BE2C (cell line): ENCODE data around the gene ELL3.
"Not testable (repeated sequence)": the region's sequence is repeated elsewhere in the genome, so short reads cannot be mapped to it uniquely, and the experiment has no call there.

Experiments
- DNase-seq: peaks from one replicate; pipeline ENCODE4 v3.0.0-alpha.2; 2020
- H3K27me3 ChIP-seq: fragments of 250-450 bp; sonication (Bioruptor Pico); 2 replicates; pipeline ENCODE4 v1.5.1; 2020; ENCODE audit warnings: mild to moderate bottlenecking
- H3K36me3 ChIP-seq: fragments of 250-450 bp; sonication (Bioruptor Pico); 2 replicates; pipeline ENCODE4 v1.5.1; 2020; ENCODE audit warnings: mild to moderate bottlenecking
- H3K4me1 ChIP-seq: fragments of 250-450 bp; sonication (Bioruptor Pico); 2 replicates; pipeline ENCODE4 v1.5.1; 2020
- H3K4me3 ChIP-seq: 2 replicates; pipeline ENCODE4 v1.5.1; 2011; ENCODE audit warnings: low read depth, low read length
- H3K9me3 ChIP-seq: fragments of 250-450 bp; sonication (Bioruptor Pico); 2 replicates; pipeline ENCODE4 v1.5.1; 2020
- TF ChIP-seq, protein P1 (sequence below): IDR thresholded peaks from 2 replicates; pipeline ENCODE4 v1.5.1; 2012; ENCODE audit warnings: mild to moderate bottlenecking, low read depth, low read length

Gene ELL3

DNA sequence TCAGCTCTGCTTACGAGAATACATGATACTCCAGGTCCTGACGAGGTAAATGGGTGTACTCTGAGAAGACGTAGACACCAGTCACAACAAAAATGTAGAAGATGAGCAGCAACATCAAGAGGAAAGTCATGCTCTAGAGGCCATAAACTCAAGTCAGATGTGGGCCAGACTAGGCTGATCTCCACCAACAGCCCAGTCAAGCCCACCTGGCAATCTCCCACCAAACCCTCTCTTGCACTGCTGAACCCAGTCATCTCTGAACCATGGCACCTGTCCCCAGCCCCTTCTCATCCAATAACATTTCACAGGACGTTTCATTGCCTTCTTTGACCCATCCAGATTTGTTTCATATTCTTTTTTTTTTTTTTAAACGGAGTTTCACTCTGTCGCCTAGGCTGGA, 41.4 kb downstream of the ELL3 start:
- H3K4me3 ChIP-seq = no peak overlapping the region
- TF ChIP-seq, protein P1, sequence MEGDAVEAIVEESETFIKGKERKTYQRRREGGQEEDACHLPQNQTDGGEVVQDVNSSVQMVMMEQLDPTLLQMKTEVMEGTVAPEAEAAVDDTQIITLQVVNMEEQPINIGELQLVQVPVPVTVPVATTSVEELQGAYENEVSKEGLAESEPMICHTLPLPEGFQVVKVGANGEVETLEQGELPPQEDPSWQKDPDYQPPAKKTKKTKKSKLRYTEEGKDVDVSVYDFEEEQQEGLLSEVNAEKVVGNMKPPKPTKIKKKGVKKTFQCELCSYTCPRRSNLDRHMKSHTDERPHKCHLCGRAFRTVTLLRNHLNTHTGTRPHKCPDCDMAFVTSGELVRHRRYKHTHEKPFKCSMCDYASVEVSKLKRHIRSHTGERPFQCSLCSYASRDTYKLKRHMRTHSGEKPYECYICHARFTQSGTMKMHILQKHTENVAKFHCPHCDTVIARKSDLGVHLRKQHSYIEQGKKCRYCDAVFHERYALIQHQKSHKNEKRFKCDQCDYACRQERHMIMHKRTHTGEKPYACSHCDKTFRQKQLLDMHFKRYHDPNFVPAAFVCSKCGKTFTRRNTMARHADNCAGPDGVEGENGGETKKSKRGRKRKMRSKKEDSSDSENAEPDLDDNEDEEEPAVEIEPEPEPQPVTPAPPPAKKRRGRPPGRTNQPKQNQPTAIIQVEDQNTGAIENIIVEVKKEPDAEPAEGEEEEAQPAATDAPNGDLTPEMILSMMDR = no peak

DNA sequence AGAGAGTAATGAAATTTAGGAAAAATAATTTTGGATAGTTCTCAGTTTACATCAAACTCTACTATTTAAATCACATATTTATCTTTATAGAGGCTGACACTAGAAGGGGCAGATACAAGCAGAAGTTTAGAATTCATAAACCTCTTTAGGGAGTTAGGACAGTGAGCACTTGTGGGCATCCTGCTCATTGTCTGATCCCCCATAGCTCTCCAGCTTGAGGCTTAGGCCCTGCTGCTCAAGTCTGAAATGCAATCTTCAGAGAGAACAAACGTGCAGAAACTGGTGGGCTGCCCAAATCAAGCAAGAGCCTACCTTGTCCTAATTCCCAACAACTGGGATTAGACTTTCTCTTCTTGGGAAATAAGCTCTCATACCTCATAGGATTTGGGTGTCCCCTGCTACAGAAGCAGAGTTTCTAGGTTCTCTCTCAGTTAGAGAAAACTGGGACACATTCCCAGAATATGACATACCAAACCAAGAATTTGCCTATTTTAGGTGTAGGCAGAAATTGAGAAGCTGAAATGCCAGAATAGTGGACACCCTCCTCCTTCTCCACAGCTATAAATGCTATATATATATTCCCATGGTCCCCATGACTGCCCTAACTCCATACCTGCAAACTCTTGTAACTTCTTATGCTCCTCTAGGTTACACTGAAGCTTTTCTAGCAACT, 48.6 kb downstream of the ELL3 start:
- H3K36me3 ChIP-seq, DNase-seq, H3K27me3 ChIP-seq, H3K4me1 ChIP-seq, H3K4me3 ChIP-seq, H3K9me3 ChIP-seq: not testable (repeated sequence)

More for the DNA sequence above, 41.4 kb downstream of the ELL3 start:
- Histone ChIP-seq H3K4me1 (no peaks in the 10 kb centered on the region), H3K27me3 (no peaks in the 10 kb centered on the region), H3K36me3 (no peaks in the 10 kb centered on the region), H3K9me3 (no peaks in the 10 kb centered on the region)
- no peak for DNase-seq

DNA sequence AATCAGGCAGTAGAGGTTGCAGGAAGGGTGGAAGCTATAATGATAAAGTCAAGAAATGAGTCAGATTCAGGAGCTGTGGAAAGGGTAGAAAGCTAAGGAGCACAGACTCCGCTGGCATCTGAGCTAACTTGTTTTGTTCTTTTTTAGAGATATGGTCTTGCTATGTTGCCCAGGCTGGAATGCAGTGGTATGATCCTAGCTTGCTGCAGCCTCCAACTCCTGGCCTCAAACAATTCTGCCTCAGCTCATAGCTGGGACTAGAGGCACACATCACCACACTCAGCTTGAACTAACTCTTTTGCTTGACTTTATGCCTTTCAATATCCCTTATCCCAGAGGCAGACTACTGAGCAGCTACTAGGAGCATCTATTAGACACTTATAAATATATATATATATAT, 50.5 kb downstream of the ELL3 start:
- not testable (repeated sequence) for H3K9me3 ChIP-seq, H3K27me3 ChIP-seq, DNase-seq, H3K4me1 ChIP-seq, H3K36me3 ChIP-seq, H3K4me3 ChIP-seq

DNA sequence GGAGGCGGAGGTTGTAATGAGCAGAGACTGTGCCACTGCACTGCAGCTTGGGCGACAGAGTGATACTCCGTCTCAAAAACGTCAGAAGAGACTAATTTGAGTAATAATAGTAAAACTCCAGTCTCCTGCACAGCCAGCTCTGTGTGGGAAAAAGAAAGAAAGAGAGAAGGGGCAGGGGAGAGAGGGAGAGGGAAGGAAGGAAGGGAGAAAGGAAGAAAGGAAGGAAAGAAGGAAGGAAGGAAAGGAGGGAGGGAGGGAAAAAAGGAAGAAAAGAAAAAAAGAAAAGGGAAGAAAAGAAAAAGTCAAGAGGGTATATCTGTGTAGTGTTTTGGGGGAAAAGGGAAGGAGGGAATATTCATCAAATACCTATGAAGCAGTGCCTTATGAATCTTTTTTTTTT, 53.6 kb downstream of the ELL3 start:
- H3K36me3 ChIP-seq = no peaks in the 10 kb centered on the region
- TF ChIP-seq, protein P1 = no peak
- H3K4me1 ChIP-seq = no peaks in the 10 kb centered on the region
- H3K27me3 ChIP-seq = no peaks in the 10 kb centered on the region
- no peak for DNase-seq
- H3K9me3 ChIP-seq = no peaks in the 10 kb centered on the region
- H3K4me3 ChIP-seq = no peak overlapping the region
